HEK293T (cell line): ENCODE measurements around the gene TRPV3.

ENCODE experiments used
- ARNT ChIP-seq: fragments of 450-650 bp; IDR thresholded peaks from 2 replicates; pipeline ENCODE4 v1.6.1; 2017; ENCODE audit warnings: mild to moderate bottlenecking
- CTBP1 ChIP-seq: fragments of 450-650 bp; IDR thresholded peaks from 2 replicates; pipeline ENCODE4 v1.6.1; 2016; ENCODE audit warnings: borderline replicate concordance
- ELF4 ChIP-seq: fragments of 450-650 bp; IDR thresholded peaks from 2 replicates; pipeline ENCODE4 v1.6.1; 2017; ENCODE audit warnings: antibody characterized with exemption
- FOXA1 ChIP-seq: fragments of 450-650 bp; IDR thresholded peaks from 2 replicates; pipeline ENCODE4 v1.6.1; 2016; ENCODE audit warnings: mild to moderate bottlenecking
- FOXK2 ChIP-seq: fragments of 450-650 bp; IDR thresholded peaks from 2 replicates; pipeline ENCODE4 v1.6.1; 2016; ENCODE audit warnings: mild to moderate bottlenecking
- NFRKB ChIP-seq: fragments of 450-650 bp; IDR thresholded peaks from 2 replicates; pipeline ENCODE4 v1.6.1; 2016; ENCODE audit warnings: mild to moderate bottlenecking, moderate library complexity
- PKNOX1 ChIP-seq: fragments of 450-650 bp; IDR thresholded peaks from 2 replicates; pipeline ENCODE4 v1.6.1; 2016
- SUZ12 ChIP-seq: fragments of 450-650 bp; IDR thresholded peaks from 2 replicates; pipeline ENCODE4 v1.6.1; 2016; ENCODE audit warnings: mild to moderate bottlenecking
- TARDBP ChIP-seq: fragments of 450-650 bp; IDR thresholded peaks from 2 replicates; pipeline ENCODE4 v1.6.1; 2016
- ZNF384 ChIP-seq: fragments of 450-650 bp; IDR thresholded peaks from 2 replicates; pipeline ENCODE4 v1.6.1; 2016

- TF ChIP-seq NFRKB (no peak), ELF4 (no peak), CTBP1 (no peak), SUZ12 (no peak), TARDBP (no peak), ARNT (no peak), FOXK2 (no peak), PKNOX1 (no peak), ZNF384 (no peak), FOXA1 (no peak)
Observed at GRCh38 chr17:3590768-3591167, 33.2 kb upstream of the TRPV3 start.
